ENCODE data around the gene IGF1R. TPM values are rescaled to one million over a fixed set of nuclear protein-coding genes. Genes with fewer than 3 reads are reported as not detected.

The IGF1R gene
- total and polyA plus RNA-seq, 4 donors, result 5.9 to 154 (median 27.6) TPM

DNA sequence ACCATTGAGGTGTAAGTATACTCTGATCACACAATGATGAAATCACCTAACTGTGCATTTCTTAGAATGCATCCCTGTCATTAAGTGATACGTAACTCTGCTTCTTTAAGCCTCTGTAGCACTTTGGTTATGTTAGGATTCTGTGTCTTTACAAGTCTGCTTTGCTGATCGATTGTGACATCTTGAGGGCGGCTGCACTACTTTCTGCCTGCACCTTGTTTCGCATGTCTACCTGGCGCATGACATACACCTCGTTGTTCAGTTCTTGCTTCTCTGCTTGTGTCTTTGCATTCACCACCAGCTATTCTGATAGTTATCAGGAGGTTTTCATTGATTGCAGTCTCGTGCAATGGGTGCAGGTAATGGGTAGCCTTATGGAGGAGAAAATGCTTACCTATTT, 32.7 kb downstream of the IGF1R start:
- Histone ChIP-seq H3K36me3 (ENCODE audit: control insufficient read depth in 4 of 4, insufficient read depth in 4 of 4, low read length in 4 of 4) (peaks cover 0 to 3% (median 0%) of the 10 kb centered on the region in 4 donors), H3K9ac (ENCODE audit: insufficient read depth in 1 of 2, low read length in 2 of 2) (no peak overlapping the region), H3K4me3 (no peak overlapping the region), H3K27ac (ENCODE audit: low read depth in 1 of 2, low read length in 1 of 2) (no peak overlapping the region), H3K4me1 (ENCODE audit: control insufficient read depth in 5 of 5, insufficient read depth in 5 of 5, low read length in 5 of 5) (peaks cover 20 to 28% (median 22%) of the 10 kb centered on the region in 5 donors), H3K27me3 (ENCODE audit: control insufficient read depth in 3 of 3, insufficient read depth in 3 of 3, low read length in 2 of 3) (no peaks in the 10 kb centered on the region), H3K9me3 (ENCODE audit: control insufficient read depth in 4 of 4, insufficient read depth in 3 of 4, low read length in 3 of 4) (no peaks in the 10 kb centered on the region)
- no peak for DNase-seq
- ATAC-seq (ENCODE audit: insufficient read depth, low FRiP score), result no peak
- TF ChIP-seq, protein P1, sequence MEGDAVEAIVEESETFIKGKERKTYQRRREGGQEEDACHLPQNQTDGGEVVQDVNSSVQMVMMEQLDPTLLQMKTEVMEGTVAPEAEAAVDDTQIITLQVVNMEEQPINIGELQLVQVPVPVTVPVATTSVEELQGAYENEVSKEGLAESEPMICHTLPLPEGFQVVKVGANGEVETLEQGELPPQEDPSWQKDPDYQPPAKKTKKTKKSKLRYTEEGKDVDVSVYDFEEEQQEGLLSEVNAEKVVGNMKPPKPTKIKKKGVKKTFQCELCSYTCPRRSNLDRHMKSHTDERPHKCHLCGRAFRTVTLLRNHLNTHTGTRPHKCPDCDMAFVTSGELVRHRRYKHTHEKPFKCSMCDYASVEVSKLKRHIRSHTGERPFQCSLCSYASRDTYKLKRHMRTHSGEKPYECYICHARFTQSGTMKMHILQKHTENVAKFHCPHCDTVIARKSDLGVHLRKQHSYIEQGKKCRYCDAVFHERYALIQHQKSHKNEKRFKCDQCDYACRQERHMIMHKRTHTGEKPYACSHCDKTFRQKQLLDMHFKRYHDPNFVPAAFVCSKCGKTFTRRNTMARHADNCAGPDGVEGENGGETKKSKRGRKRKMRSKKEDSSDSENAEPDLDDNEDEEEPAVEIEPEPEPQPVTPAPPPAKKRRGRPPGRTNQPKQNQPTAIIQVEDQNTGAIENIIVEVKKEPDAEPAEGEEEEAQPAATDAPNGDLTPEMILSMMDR (IDR thresholded peaks at IDR 0.05; ENCODE audit: control extremely low read depth, extremely low read depth), result no peak
- WGBS, 2 donors, result 84 to 92% methylated on average over 7 of the region's 7 CpGs

DNA sequence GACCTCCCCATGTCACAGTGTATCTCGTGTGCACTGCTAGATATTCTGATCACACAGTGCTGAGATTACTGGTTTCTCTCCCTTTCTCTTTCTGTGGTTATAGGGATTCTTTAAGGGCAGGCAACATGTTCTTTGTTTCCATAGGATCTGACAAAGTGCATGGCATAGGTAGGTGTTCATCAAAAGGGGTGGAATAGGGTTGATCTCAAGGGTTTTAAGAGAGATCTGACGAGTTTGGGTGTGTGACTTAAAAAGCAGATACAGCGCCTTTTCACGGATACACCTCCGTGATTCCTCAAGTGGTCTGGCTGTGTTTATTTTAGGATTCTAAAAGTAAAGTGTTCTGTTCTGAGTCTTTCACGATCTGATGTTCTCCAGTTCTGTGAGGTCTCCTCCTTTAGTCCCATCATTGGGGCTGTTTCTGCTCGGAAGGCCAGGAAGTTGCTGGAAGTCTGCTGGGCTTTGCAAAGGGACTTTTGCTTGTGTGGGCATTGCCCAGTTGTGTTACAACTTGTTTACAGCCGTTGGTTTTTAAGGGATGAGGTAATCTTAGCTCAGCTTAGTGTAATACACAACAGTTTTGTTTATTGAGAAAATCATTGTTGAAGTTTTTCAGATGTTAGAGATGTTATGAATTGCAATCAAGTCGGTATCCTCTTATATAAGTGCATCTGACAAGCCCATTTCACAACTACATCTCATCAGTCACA, 34.8 kb downstream of the IGF1R start:
- Histone ChIP-seq H3K27ac (ENCODE audit: low read depth in 1 of 2, low read length in 1 of 2) (no peak overlapping the region), H3K9me3 (ENCODE audit: control insufficient read depth in 4 of 4, insufficient read depth in 3 of 4, low read length in 3 of 4) (no peaks in the 10 kb centered on the region), H3K36me3 (ENCODE audit: control insufficient read depth in 4 of 4, insufficient read depth in 4 of 4, low read length in 4 of 4) (no peaks in the 10 kb centered on the region), H3K9ac (ENCODE audit: insufficient read depth in 1 of 2, low read length in 2 of 2) (no peak overlapping the region), H3K4me1 (ENCODE audit: control insufficient read depth in 5 of 5, insufficient read depth in 5 of 5, low read length in 5 of 5) (peaks cover 26 to 31% (median 30%) of the 10 kb centered on the region in 5 donors), H3K27me3 (ENCODE audit: control insufficient read depth in 3 of 3, insufficient read depth in 3 of 3, low read length in 2 of 3) (no peaks in the 10 kb centered on the region), H3K4me3 (no peak overlapping the region)
- ATAC-seq (ENCODE audit: insufficient read depth, low FRiP score), result no peak
- TF ChIP-seq, protein P1 (IDR thresholded peaks at IDR 0.05; ENCODE audit: control extremely low read depth, extremely low read depth), result no peak
- 41 to 44% methylated on average over 9 of the region's 9 CpGs for WGBS, 2 donors
- peak in 2 of 3 donors; percentile 53 to 61 for DNase-seq

DNA sequence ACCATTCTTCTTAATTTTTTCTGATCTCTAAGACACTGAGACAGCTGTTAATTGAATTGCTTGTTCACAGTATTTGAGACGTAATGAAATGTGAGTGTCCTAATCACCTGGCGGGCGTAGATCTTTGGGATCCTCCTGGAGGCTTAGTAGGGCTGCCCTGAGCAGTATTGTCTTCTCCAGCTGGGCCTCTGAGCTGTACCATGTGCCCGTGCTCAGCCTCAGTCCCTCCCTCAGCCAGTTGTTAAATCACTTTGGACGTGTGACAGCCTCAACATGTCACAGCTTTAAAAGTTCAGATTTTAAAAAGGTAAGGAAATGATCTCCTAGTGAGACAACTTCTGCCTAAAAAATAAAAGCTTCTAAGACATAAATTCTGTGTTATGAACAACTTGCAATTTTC, 35.5 kb downstream of the IGF1R start:
- H3K27ac ChIP-seq (ENCODE audit: low read depth in 1 of 2, low read length in 1 of 2), result peak overlapping the region in 1 of 2 donors; percentile 48
- H3K36me3 ChIP-seq (ENCODE audit: control insufficient read depth in 4 of 4, insufficient read depth in 4 of 4, low read length in 4 of 4), result no peaks in the 10 kb centered on the region
- H3K27me3 ChIP-seq (ENCODE audit: control insufficient read depth in 3 of 3, insufficient read depth in 3 of 3, low read length in 2 of 3), result no peaks in the 10 kb centered on the region
- no peak overlapping the region for H3K4me3 ChIP-seq
- TF ChIP-seq, protein P1 (IDR thresholded peaks at IDR 0.05; ENCODE audit: control extremely low read depth, extremely low read depth), result no peak
- no peaks in the 10 kb centered on the region for H3K9me3 ChIP-seq (ENCODE audit: control insufficient read depth in 4 of 4, insufficient read depth in 3 of 4, low read length in 3 of 4)
- WGBS, 2 donors, result 46 to 55% methylated on average over 5 of the region's 5 CpGs
- DNase-seq (peak in 1 of 3 donors; percentile 49), ATAC-seq (ENCODE audit: insufficient read depth, low FRiP score) (no peak)
- no peak overlapping the region for H3K9ac ChIP-seq (ENCODE audit: insufficient read depth in 1 of 2, low read length in 2 of 2)
- H3K4me1 ChIP-seq (ENCODE audit: control insufficient read depth in 5 of 5, insufficient read depth in 5 of 5, low read length in 5 of 5), result peaks cover 26 to 38% (median 30%) of the 10 kb centered on the region in 5 donors

Data from lung (tissue), 12 donors.